AML-193 (cell line): ENCODE results near the gene TEX48.
A peak's percentile ranks its signal among the peaks of the same experiment; 100 is the strongest.

ENCODE experiments used
- DNase-seq, 2 experiments: peaks; one replicate each; lab custom pipeline; 2025; lab: John Stamatoyannopoulos, UW

TEX48 gene

GRCh38 chr9:114621561-114621960 lies 60.4 kb downstream of the TEX48 start:
- no peak for DNase-seq

DNA sequence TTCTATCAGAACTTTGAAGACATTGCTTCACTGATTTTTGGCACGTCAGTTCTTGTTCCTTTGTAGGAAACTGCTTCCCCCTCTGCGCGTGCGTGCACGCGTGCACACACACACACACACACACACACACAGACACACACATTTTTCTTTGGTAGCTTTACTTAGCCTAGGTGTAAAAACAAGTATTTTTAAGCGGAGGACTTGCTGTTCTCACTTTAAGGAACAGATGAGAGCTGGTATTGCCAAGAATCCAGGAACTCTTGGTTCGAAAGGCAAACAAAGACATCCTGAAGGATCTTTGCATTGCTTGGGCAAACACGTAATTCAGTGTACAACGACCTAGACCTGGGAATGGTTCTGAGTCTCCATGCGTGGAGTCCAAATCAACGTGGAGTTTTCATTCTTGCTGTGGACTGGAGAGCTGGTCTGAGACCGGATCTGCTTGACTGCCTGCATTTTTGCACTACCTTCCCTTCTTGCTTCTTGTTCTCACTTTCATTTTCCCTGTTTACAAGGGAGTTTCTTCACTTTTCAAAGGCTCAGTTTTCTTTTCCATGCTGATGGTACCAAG lies 62.7 kb downstream of the TEX48 start:
- DNase-seq = no peak

DNA sequence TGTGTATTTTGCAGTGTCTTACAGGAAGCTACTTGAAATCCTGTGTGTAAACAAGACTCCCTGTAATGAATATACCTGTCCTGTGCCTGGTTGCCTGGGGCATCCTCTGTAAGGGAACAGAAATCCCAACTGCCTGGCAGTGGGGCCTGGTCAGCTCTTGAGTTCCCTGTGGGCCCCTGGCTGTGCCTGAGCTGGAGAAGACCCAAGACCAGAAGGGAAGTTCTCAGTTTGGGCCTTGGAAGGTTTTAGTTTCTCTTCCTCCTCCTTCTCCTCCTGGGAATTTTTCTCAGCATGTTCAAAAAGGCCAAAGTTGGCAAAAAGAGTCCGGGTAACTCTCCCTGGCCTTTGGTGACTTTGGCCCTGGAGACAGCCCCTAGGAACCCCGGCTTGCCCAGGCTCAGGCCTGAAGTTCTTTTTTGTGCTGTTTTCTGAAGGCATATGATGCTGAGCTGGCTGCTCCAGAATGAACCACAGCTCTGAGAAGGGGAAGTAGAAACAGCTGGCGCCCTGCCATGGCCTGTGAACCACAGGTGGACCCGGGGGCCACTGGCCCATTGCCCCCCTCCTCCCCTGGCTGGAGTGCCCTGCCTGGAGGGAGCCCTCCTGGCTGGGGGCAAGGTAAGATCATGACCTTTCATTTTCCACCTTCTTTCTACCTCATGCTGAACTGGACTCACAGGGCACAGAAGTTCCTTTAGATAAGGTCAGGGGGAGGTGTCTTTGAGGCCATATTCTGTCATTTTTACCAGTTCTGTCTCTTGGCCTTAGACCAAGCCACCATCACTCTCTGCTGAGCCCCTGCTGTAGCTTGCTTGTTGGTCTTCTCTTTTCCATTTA lies 65.1 kb downstream of the TEX48 start:
- peak; percentile 54 to 70 for DNase-seq
